Fibroblast of mammary gland (primary cell): ENCODE results near the gene FAR2.
A peak's percentile ranks its signal among the peaks of the same experiment; 100 is the strongest.
"Not testable (repeated sequence)": the region's sequence is repeated elsewhere in the genome, so short reads cannot be mapped to it uniquely, and the experiment has no call there.

ENCODE experiments used
- DNase-seq: peaks from one replicate; pipeline ENCODE4 v3.0.0-alpha.2; 2010; ENCODE audit warnings: low read depth
- H3K4me3 ChIP-seq: 2 replicates; pipeline ENCODE4 v1.5.1; 2011; ENCODE audit warnings: low read depth, mild to moderate bottlenecking, low read length, moderate library complexity; ENCODE audit not compliant: control insufficient read depth
- CTCF ChIP-seq: conservative IDR thresholded peaks from 2 replicates; pipeline ENCODE4 v1.5.1; 2011; ENCODE audit warnings: low read depth, low read length, inconsistent platforms; ENCODE audit not compliant: control insufficient read depth, insufficient read depth

Gene FAR2

GRCh38 chr12:29253906-29254625, 105.0 kb downstream of the FAR2 start:
- DNase-seq = peak; percentile 56
- no peak for TF ChIP-seq CTCF
- H3K4me3 ChIP-seq = no peak overlapping the region

- DNase-seq = no peak
- no peak for TF ChIP-seq CTCF
- no peak overlapping the region for H3K4me3 ChIP-seq
These were observed 106.0 kb downstream of the FAR2 start for GRCh38 chr12:29255042-29255441.

GRCh38 chr12:29256598-29256997, 107.5 kb downstream of the FAR2 start:
- H3K4me3 ChIP-seq = no peak overlapping the region
- DNase-seq = no peak
- no peak for TF ChIP-seq CTCF

GRCh38 chr12:29257687-29258086, 108.6 kb downstream of the FAR2 start:
- H3K4me3 ChIP-seq, DNase-seq: not testable (repeated sequence)

GRCh38 chr12:29264424-29264823, 115.3 kb downstream of the FAR2 start:
- DNase-seq = no peak
- H3K4me3 ChIP-seq = no peak overlapping the region
- no peak for TF ChIP-seq CTCF

GRCh38 chr12:29269706-29270408, 120.8 kb downstream of the FAR2 start:
- H3K4me3 ChIP-seq = no peak overlapping the region
- no peak for TF ChIP-seq CTCF
- no peak for DNase-seq

GRCh38 chr12:29270446-29270845, 121.4 kb downstream of the FAR2 start:
- no peak for DNase-seq
- no peak for TF ChIP-seq CTCF
- no peak overlapping the region for H3K4me3 ChIP-seq
